Measurements from ENCODE around the gene ZBTB32.

- TF ChIP-seq E2F6 (IDR thresholded peaks at IDR 0.05; ENCODE audit: borderline replicate concordance, low read depth), result no peak
- TF ChIP-seq REST (IDR thresholded peaks at IDR 0.05), result no peak
- no peak for TF ChIP-seq CTCF (IDR thresholded peaks at IDR 0.05)
- no peak for TF ChIP-seq MYC (IDR thresholded peaks at IDR 0.05; ENCODE audit: borderline replicate concordance, low read length)
- TF ChIP-seq MAZ (IDR thresholded peaks at IDR 0.05; ENCODE audit: borderline replicate concordance, low read depth, low read length), result no peak
- no peak for TF ChIP-seq RAD21 (conservative IDR thresholded peaks at IDR 0.05 in 1 of 2, IDR thresholded peaks at IDR 0.05 in 1 of 2)
- no peak for TF ChIP-seq POLR2A (IDR thresholded peaks at IDR 0.05; ENCODE audit: low read length)
- no peak for TF ChIP-seq BHLHE40 (IDR thresholded peaks at IDR 0.05; ENCODE audit: low read depth, low read length)
- no peak for TF ChIP-seq CHD2 (IDR thresholded peaks at IDR 0.05; ENCODE audit: low read length, partially characterized antibody)
These were observed 29.1 kb downstream of the ZBTB32 start for GRCh38 chr19:35733180-35734125.
